ENCODE measurements around the gene DNAJC4. TPM values are rescaled to one million over a fixed set of nuclear protein-coding genes. Genes with fewer than 3 reads are reported as not detected.
A peak's percentile ranks its signal among the peaks of the same experiment; 100 is the strongest.

DNAJC4 gene
- total RNA-seq, 1 donor from 2014 or later, result 17.6 TPM

- no peak overlapping the region for H3K4me3 ChIP-seq (ENCODE audit: low read depth, low read length)
- no peak for DNase-seq (ENCODE audit: low read depth)
- no peak for TF ChIP-seq CTCF (conservative IDR thresholded peaks at IDR 0.05; ENCODE audit: low read depth, low read length)
Observed at GRCh38 chr11:64249563-64250414, 19.4 kb downstream of the DNAJC4 start.

GRCh38 chr11:64250415-64251015 lies 20.2 kb downstream of the DNAJC4 start:
- DNase-seq (ENCODE audit: low read depth), result no peak
- no peak for TF ChIP-seq CTCF (conservative IDR thresholded peaks at IDR 0.05; ENCODE audit: low read depth, low read length)
- peak overlapping the region; percentile 95 for H3K4me3 ChIP-seq (ENCODE audit: low read depth, low read length)

DNA sequence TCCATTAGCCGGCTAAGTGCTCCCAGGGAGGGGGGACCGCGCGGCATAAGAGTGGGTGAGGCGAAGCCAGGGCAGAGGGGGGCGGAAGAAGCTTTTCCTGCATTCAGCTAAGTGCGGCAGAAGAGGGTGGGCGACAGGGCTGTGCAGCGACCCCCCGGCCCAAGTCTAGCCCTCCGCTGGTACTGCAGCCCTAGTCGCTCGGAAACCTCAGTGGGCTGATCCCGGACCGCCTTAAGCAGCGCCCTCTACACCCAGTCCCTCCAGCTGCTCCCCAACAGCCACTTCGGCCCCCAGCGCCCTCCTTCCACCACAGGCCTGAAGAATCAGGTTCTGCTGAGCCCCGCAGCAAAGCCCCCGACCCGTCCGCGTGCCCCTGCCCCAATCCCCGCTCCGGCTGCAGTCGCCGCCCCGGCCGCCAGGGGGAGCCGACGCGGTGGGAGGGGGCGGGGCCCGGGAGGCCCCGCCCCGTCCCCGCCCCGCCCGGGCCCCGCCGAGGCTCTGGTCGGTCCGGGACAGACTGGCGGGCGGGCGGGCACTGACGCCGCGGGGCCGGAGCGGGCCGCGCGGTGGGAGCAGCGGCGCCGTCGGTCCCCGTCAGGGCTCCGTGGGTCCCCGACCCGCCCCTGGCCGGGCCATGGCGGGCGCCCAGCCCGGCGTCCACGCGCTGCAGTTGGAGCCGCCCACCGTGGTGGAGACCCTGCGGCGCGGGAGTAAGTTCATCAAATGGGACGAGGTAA lies 20.8 kb downstream of the DNAJC4 start, which contains the start of gene PLCB3:
TSS of gene PLCB3 (plus strand) at position 515 of the 737 bp plus-strand sequence. CDS start at position 635, 120 bp downstream.
- no peak for DNase-seq (ENCODE audit: low read depth)

GRCh38 chr11:64251753-64252002 lies 21.3 kb downstream of the DNAJC4 start:
- no peak for TF ChIP-seq CTCF (conservative IDR thresholded peaks at IDR 0.05; ENCODE audit: low read depth, low read length)
- no peak for DNase-seq (ENCODE audit: low read depth)
- peak overlapping the region; percentile 95 for H3K4me3 ChIP-seq (ENCODE audit: low read depth, low read length)

More for the DNA sequence above, 20.8 kb downstream of the DNAJC4 start, which contains the start of gene PLCB3:
- TF ChIP-seq CTCF (conservative IDR thresholded peaks at IDR 0.05; ENCODE audit: low read depth, low read length), result peak; percentile 61
- H3K4me3 ChIP-seq (ENCODE audit: low read depth, low read length), result peak within 1 kb of the TSS; percentile 95

DNA sequence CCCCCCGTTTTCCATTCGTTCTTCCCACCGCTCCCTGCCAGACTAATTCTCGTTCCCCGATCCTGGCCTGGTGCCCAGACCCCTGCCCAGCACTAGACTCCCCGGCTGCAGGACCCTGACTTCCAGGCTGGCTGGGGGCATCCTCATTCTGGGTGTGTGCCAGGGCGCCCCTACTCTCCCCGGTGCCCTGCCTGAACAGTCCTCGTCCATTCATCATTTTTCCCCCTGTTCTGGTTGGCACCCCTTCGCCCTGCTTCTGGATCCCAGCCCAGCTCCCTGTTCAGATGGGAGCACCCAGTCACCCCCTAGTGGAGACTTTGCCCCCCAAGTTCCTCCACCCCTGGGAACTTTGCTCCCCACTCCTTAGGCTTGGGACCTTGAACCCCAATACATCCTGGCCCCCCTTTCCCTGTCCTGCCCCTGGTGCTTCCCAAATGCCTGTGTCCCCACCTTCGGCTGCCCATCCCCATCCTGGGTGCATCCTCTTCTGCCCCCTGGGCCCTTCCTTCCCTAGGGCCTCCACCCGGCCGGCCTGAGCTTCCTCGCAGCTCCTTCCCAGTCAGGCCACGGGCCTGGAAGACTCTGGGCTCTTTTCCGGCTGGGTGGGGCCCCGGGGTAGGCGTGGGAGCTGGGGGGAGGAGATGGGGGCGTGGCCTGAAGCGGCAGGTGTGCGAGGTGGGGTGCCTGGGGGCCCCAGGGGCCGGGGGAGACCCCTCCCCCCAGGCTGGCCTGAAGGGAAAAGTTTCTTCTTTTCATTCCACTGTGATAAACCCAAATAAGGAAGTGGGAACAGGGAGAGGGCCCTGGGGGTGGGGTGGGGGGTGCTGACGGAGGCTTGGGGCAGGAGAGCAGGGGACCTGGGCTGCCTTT lies 21.9 kb downstream of the DNAJC4 start:
- no peak for DNase-seq (ENCODE audit: low read depth)

More for the DNA sequence above, 21.9 kb downstream of the DNAJC4 start:
- TF ChIP-seq CTCF (conservative IDR thresholded peaks at IDR 0.05; ENCODE audit: low read depth, low read length), result peak; percentile 54
- peak overlapping the region; percentile 95 for H3K4me3 ChIP-seq (ENCODE audit: low read depth, low read length)
